Stimulated activated CD4-positive, alpha-beta T cell treated with anti-CD3 and anti-CD28 coated beads, Interleukin-1b, Interleukin-23, amount 100 ng/mL, for 1 hour (primary cell): Measurements from ENCODE around the gene PLA2G6.

Experiments
- DNase-seq, 2 donors: peaks; one replicate each; pipeline ENCODE4 v3.0.0-alpha.2; 2020; ENCODE audit warnings: low read depth in 2 of 2

The PLA2G6 gene

GRCh38 chr22:38214302-38215056 lies 32.8 kb upstream of the PLA2G6 start:
- peak; percentile 40 to 49 for DNase-seq

- no peak for DNase-seq
Measured at GRCh38 chr22:38213990-38214301, 32.3 kb upstream of the PLA2G6 start.

GRCh38 chr22:38213319-38213989 lies 31.8 kb upstream of the PLA2G6 start:
- DNase-seq: no peak

GRCh38 chr22:38212442-38212841 lies 30.8 kb upstream of the PLA2G6 start:
- DNase-seq: no peak

GRCh38 chr22:38211556-38211955 lies 29.9 kb upstream of the PLA2G6 start:
- DNase-seq: no peak

- DNase-seq: no peak
Measured at GRCh38 chr22:38208551-38208968, 26.9 kb upstream of the PLA2G6 start.

GRCh38 chr22:38207898-38208432 lies 26.3 kb upstream of the PLA2G6 start:
- DNase-seq: no peak

- DNase-seq: no peak
Measured at GRCh38 chr22:38205261-38206128, 23.9 kb upstream of the PLA2G6 start.

- no peak for DNase-seq
Measured at GRCh38 chr22:38204784-38205183, 23.2 kb upstream of the PLA2G6 start.

GRCh38 chr22:38203855-38204514 lies 22.4 kb upstream of the PLA2G6 start:
- DNase-seq: no peak

GRCh38 chr22:38203090-38203810 lies 21.6 kb upstream of the PLA2G6 start:
- no peak for DNase-seq

- DNase-seq: no peak
Measured at GRCh38 chr22:38202437-38203089, 20.9 kb upstream of the PLA2G6 start.

- DNase-seq: peak; percentile 67 to 76
Measured at GRCh38 chr22:38201711-38202436, 20.2 kb upstream of the PLA2G6 start, which contains the start of gene MAFF. MAFF (plus strand) TSS chr22:38201994; CDS start chr22:38213854, 11,860 bp downstream.

- DNase-seq: no peak
Measured at GRCh38 chr22:38201371-38201710, 19.7 kb upstream of the PLA2G6 start.

GRCh38 chr22:38199826-38200559 lies 18.4 kb upstream of the PLA2G6 start:
- no peak for DNase-seq

GRCh38 chr22:38196791-38197419 lies 15.3 kb upstream of the PLA2G6 start:
- DNase-seq: no peak

GRCh38 chr22:38193580-38193979 lies 11.9 kb upstream of the PLA2G6 start:
- no peak for DNase-seq

GRCh38 chr22:38192475-38192863 lies 10.8 kb upstream of the PLA2G6 start:
- DNase-seq: no peak
